GM18907 (cell line): ENCODE results near the gene TNRC6A.

Source experiments
- ATAC-seq: cut with Tn5 transposase; IDR thresholded peaks from one replicate; pipeline ENCODE4 v1.9.1; 2021; ENCODE audit warnings: mild to moderate bottlenecking, moderate library complexity; ENCODE audit not compliant: unreplicated experiment

The TNRC6A gene

DNA sequence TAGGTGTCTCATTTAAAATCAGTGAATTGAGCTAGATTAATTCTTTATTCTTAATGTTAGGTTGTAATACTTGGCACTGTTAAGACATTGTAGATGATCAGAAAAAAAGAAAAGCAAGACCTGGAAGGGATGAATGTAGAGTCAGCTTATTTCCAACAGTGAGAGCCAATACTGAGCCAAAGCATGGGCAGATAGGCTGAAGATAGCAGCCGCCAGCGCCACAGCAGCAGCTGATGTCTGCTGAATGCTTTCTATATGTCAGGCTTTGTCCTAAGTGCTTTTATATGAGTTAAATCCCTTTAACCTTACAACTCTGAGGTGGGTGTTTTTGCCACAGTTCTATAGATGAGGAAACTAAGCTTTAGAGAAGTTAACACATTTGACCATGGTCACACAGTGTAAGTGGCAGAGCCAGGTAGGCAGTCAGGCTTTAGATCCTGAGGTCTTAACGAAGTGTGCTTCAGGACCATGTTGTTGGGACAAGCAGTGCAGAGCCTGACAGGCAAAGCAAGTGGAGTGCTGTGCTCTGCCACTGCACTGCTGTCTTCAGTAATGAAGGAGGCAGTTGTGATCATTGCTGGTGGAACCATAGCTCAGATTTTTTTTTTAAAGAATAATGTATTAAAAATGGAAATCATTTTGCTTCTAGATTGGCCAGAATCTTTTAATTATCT, 25.9 kb downstream of the TNRC6A start:
- no peak for ATAC-seq

DNA sequence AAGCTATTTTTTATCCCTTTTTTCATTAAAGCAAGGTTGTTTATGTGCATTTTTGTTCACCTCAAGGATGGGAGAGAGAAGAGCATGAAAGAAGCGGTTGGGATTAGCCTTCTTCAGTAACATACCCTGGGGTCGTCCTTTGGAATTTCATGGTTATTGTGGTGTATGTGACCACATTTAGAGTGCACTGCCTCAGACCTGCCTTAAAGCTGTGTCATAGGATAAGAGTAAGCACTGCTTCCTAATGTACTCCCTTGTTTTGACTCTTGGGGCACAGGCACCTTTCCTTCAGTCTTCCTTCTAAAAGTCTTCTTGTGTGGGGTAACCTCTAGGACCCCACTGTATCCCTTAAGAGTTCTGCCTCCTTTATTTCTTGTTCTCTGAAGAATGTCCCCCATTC, 28.9 kb downstream of the TNRC6A start:
- ATAC-seq: no peak

DNA sequence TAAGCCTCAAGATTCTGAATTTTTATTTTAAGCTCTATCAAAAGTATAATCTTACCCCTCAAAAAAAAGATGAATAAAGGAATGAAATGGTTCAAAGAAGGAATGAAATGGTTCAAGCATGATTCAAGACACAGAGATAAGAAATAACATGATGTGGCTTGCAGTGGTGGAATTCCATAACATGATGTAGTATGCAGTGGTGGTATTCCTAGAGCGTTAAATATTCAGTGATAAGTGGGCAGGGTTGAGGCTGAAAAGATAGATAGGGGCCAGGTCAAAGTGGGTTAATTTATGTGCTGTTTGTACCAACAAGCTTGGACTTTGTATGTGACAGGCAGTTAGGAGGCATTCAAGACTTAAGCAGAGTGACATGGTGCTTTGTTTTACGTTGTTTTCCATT, 29.6 kb downstream of the TNRC6A start:
- ATAC-seq: no peak

DNA sequence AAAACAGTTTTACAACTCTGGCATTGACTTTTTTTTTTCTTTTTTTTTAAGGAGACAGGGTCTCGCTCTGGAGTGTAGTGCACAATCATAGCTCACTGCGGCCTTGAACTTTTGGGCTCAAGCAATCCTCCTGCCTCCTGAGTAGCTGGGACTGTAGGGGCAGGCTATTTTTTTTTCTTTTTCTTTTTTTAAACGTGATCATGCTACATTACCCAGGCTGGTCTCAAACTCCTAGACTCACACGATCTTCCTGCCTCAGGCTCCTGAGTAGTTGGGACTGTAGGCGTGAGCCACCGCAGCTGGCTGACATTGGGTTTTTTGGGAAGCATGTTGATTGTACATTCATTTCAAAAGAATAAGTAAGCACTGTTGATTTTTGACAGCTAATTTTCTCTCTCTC, 32.1 kb downstream of the TNRC6A start:
- ATAC-seq: no peak

DNA sequence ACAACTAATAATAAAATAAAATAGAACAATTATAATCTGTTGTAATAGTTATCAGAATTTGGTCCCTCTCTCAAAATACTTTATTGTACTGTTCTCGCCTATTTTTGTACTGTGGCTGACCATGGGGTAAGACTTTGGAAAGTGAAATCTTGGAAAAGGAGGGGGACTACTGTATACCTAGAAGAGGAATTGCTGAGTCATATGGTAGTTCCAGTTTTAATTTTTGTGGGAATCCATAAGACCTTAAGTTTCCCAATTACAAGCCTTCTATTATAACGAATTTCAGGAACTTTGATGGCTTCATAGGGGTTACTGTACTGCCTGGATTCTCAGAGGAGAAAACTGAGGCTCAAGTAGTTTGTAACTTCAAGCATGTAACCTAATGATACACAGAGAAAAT, 35.5 kb downstream of the TNRC6A start:
- no peak for ATAC-seq

DNA sequence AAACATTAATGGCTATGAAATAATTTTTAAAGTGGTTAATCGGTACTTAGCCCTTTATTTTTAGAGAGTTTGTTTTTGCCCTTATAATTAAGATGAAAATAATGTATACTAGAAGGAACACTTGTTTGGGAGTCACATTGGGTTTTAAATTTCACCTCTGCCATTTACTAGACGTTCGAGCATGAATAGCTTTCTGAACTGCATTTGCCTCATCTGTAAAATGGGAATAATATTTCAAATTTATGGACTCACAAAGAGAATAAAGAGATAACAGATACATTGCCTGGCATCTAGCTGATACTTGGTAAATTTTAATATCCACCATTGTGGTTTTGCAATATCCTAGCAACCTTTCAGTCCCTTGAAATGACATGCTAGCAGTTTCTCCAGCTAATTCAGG, 36.6 kb downstream of the TNRC6A start:
- no peak for ATAC-seq

DNA sequence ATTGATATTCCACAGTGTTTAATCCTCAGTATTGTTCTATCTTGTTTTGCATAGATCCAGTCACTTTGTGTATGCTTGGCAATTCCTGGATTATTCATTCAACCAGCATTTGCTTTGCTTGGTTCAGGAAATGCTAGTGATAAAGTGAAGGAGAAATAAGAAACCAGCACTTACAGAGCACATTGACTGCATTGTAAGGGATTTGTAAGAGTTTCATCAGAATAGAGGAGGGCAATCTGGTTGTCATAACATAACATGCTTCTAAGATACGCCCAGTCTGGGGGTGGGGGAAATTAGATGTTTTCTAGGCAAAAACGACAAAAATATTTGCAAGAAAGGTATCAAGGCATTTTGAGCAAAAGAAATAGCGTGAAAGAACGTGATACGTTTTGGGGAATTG, 40.4 kb downstream of the TNRC6A start:
- ATAC-seq: no peak

DNA sequence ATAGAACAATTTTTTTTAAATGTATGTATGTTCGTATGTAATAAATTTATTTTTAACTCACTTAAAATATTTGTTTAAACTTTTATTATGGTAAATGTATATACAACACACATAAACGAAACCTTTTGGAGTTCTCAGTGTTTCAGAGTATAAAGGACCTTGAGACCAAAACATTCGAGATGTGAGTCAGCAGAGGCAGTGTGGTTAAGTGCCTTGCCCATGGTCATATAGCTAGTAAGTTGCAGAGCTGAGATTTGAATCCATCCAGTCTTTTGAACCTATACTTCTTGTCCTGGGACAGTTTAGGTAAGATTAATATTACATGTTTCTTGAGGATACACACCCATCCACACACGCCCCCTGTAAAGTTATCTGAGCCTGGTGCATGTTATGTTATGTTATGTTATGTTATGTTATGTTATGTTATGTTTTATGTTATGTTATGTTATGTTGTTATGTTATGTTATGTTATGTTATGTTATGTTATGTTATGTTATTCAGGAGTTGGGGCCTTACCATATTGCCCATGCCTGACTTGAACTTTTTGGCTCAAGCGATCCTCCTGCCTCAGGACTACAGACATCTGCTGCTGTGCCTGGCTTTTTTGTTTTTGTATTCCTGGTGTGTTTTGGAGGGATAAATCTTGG, 41.8 kb downstream of the TNRC6A start:
- no peak for ATAC-seq

DNA sequence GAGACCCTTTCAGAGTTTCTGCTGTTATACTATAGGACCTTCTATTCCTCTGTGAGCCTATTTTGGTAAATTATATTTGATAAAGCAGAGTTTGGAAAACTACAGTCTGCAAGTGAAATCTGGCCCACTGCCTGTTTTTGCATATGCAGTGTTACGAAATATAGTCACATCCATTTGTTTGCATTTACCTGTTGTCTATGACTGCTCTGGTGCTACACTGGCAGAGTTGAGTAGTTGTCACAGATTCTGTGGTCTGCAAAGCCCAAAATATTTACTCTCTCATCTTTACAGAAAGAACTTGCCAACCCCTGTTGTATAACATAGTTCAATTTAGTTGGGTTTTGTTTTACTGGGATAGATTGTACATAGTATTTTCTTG, 42.3 kb downstream of the TNRC6A start:
- no peak for ATAC-seq

DNA sequence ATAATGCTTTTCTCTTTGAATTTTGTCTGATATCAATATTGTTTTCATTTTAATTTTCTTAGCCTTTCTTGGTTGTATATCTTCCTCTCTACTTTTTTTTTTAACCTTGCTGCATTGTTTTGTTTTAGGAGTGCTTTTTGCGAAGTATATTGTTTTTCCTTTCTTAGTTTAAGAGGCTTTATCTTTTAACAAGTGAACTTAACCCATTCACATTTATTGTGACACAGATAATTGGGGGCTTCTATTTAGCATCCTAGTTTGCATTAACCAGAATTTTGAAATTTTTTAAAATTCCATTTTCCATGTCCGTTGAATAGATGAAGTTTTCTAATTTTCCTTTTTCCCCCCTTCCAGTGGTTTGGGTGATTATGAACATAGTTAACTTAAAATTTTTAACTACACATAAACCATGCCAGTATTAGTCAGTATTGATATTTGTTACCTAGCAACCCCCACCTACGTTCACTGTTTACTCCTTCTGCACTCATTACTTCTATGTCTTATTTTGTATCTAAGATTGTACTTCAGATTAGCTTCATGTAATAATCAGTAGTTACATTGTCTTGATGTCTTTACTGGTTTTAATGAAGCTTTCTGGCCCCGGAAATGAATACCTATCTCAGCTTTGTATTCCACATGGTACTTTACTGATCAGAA, 44.4 kb downstream of the TNRC6A start:
- no peak for ATAC-seq

DNA sequence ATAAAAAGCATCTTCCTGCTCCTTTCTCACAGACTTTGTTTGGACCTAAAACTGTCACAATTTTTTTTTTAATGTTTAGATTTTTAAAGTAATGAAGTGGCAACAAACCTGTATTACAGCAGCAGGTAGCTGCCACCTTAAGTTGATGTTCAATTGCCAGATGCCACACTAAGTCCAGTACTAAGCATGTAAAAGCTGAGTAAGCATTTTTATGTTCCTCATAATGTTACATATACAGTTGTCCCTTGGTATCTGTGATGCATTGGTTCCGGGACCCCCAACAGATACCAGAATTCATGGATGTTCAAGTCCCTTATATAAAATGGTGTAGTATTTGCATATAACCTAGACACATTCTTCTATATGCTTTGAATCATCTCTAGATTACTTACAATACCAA, 45.1 kb downstream of the TNRC6A start:
- no peak for ATAC-seq

DNA sequence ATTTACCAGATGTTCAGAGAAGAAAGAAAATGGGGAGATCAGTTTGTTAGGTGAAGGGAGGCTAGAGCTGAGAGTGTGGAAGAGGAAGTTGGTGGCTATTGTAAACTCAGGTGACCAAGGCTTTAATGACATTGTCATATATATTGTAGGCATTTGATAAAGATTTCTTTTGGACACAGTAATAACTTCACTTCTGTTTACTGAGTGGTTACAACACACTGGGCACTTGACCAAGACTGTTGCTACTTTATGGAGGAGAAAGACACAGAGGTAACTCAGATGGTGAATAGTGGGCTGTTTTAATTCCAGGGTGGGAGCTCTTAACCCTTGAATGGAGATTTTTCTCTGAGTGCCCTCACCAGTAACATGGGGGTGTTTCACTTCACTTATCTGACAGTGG, 46.0 kb downstream of the TNRC6A start:
- no peak for ATAC-seq

DNA sequence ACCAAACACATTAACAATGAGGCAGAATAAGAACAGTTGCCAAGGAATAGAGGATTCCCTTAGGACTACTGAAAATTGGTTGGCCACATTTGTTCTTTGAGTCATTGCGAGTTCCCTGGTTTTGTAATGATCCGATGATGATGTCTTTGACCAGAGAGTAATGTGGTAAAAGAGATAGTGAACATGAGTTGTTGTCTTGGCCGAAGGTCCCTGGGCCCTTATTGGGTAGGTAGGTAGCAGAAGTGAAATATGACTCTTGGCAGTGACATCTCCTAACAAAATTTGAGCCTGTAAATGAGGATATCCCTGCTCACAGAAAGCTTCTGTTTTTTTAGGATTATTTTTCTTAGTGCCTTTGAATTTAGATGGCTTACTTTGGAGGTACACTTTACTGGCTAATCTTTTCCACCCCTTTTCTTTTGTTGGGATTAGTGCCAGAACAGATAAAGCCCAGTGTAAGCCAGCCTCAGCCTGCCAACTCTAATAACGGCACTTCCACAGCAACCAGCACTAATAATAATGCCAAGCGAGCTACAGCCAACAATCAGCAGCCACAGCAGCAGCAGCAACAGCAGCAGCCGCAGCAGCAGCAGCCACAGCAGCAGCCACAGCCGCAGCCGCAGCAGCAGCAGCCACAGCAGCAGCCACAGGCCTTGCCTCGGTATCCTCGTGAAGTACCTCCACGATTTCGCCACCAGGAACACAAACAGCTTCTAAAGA, 47.2 kb downstream of the TNRC6A start:
- ATAC-seq: no peak

DNA sequence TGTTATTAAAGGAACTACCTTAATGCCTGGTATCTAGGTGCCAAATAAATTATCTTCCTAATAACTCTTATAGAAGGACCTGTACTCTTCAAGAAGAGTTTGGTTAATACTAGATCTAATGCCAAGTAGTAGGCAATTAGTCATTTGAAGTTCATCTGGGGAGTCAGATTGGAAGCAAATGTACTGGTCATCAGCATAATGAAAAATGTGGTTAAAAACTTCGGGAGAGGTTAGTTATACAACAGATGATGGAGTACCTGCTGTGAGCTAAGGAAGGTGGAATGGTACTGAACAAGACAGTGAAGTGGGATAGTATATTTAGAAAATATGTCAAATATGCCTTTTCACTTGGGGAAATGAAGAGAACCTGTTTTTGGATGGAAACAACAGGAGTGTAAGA, 49.2 kb downstream of the TNRC6A start:
- ATAC-seq: no peak

DNA sequence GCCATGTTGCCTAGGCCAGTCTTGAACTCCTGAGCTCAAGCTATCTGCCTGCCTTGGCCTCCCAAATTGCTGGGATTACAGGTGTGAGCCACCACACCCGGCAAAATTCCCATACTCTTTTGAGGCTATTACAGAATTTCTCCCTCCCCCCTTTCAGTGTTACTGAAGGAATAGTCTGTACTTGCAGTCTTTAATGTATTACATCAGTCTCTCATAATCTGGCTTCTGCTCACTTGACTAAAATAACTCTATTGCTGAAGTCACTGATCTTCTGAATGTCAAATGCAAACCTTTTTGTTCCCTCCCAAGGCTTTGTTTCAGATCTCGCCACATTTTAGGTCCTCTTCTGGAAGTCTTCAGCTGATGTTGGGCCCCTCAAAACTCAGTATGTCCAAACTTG, 51.8 kb downstream of the TNRC6A start:
- no peak for ATAC-seq

DNA sequence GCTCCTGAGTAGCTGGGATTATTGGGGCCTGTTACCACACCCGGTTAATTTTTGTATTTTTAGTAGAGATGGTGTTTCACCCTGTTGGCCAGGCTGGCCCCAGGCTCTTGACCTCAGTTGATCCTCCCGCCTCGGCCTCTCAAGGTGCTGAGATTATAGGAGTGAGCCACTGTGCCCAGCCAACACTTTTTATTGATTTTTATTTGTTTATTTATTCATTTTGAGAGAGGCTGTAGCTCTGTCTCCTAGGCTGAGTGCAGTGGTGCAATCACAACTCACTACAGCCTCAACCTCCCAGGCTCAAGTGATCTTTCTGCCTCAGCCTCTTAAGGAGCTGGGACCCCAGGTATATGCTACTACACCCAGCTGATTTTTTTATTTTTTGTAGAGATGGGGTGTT, 54.7 kb downstream of the TNRC6A start:
- ATAC-seq: no peak

DNA sequence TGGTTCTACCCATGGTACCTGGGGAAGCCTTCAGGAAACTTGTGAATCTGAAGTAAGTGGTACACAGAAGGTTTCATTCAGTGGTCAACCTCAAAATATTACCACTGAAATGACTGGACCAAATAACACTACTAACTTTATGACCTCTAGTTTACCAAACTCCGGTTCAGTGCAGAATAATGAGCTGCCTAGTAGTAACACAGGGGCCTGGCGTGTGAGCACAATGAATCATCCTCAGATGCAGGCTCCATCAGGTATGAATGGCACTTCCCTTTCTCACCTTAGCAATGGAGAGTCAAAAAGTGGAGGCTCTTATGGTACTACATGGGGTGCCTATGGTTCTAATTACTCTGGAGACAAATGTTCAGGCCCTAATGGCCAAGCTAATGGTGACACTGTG, 60.4 kb downstream of the TNRC6A start:
- ATAC-seq: no peak

DNA sequence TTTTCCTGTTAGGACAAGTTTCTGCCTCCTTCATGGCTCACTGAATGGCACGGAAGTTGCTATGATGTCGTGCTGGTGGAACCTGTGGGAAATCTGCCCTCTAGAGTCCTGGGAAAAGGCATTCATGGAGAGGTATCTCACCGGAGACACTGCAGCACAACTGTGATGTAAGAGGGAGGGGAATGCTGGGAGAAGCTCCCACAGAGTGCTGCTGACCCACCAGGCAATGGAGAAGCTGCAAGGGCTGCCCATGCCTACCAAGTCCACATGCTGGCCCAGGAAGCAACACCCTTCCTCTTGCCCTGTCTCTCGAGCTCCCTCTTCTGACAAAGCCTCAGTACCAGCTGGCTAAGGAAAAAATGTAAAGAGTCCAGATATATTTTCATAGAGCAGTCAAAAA, 71.1 kb downstream of the TNRC6A start:
- no peak for ATAC-seq

DNA sequence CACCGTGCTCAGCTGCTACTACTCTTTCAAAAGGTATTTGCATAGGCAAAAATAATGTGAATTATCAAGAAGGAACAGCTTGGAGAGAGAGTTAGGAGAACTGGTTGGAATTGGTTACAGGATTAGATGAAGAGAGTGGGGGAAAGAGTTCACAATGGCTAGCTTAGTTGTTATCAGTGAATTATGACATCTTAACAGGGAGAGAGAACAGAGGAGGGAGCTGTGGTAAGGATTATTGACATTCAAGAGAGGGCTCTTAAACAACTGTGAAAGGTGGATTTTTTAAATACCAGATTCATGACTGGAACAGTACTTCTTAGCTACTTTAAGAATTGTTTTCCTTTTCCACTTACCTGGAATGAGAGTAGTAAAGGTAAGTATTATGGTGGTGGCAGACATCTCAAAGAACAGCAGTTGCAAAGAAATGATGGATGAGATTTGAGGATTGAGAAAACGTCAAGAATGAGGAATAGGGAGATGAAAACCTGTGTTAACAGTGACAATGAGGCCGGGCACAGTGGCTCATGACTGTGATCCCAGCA, 72.4 kb downstream of the TNRC6A start:
- ATAC-seq: no peak

DNA sequence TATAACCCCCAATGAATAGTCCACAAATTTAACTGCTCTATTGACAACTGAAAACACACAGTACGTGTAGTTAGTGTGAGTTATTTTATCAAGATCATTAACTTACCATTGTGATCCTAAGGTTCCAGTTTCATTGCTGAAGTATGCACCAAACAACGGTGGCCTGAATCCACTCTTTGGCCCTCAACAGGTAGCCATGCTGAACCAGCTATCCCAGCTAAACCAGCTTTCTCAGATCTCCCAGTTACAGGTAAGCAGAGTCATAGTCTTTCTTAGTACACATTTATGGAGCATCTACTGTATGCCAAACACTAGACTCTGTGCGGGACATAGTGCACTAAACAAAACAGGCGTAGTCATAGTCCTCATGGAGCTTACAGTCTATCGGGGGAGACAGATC, 76.0 kb downstream of the TNRC6A start:
- ATAC-seq: no peak

DNA sequence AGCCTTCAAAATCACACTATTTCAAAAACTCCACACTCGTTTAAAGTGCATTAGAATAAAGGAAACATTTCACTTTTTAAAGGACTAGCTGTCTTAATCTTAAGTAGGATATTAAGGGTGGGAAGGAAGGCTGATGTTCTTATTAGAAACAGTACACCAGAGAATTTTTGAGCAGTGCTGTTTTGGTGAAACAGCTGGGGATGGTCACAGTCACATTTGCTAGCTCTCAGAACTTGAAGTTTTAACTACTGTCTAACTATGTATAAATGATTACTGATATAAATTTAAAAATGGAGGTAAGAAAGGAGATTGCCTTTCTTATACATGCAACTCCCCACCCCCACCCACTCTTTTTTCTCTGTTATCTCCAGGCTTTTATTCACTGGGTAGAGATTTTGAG, 77.8 kb downstream of the TNRC6A start:
- ATAC-seq: no peak
